Urinary bladder (tissue), 4 donors: ENCODE data around the gene PIWIL4. TPM values are rescaled to one million over a fixed set of nuclear protein-coding genes. Genes with fewer than 3 reads are reported as not detected.

Experiments used
- DNase-seq: peaks from one replicate; pipeline ENCODE4 v3.0.0-alpha.2; 2015; ENCODE audit errors: extremely low spot score
- H3K27ac ChIP-seq: one replicate; pipeline ENCODE4 v1.5.1; 2013; ENCODE audit warnings: low read depth, mild to moderate bottlenecking, moderate library complexity
- H3K36me3 ChIP-seq: one replicate; pipeline ENCODE4 v1.6.1; 2013; ENCODE audit warnings: mild to moderate bottlenecking, moderate library complexity; ENCODE audit not compliant: insufficient read depth
- H3K4me1 ChIP-seq: one replicate; pipeline ENCODE4 v1.6.1; 2013; ENCODE audit warnings: mild to moderate bottlenecking, moderate library complexity; ENCODE audit not compliant: insufficient read depth
- H3K4me3 ChIP-seq: one replicate; pipeline ENCODE4 v1.5.1; 2013; ENCODE audit warnings: low read depth, low read length
- WGBS: extraction: QIAGEN DNeasy Blood & Tissue Kit; methylation state at CpG from one replicate; pipeline ENCODE4 v1.1.7; 2013; 5-methylcytosine and 5-hydroxymethylcytosine counted together
- polyA plus RNA-seq: library from polyadenylated mRNA; stranded (reverse); fragments of 200-250 nt; gene quantifications from one replicate; pipeline ENCODE4 v1.2.3, GENCODE V29; 2013
- total RNA-seq: library from RNA; depleted of rRNA; stranded (reverse); fragments of >200 nt; gene quantifications from one replicate; pipeline ENCODE4 v1.2.3, GENCODE V29; 2014
- donor health status: healthy with polysubstance abuse.
- donor health status: healthy.

Gene PIWIL4
- total and polyA plus RNA-seq, 2 donors, result 3.3 to 6.9 TPM

DNA sequence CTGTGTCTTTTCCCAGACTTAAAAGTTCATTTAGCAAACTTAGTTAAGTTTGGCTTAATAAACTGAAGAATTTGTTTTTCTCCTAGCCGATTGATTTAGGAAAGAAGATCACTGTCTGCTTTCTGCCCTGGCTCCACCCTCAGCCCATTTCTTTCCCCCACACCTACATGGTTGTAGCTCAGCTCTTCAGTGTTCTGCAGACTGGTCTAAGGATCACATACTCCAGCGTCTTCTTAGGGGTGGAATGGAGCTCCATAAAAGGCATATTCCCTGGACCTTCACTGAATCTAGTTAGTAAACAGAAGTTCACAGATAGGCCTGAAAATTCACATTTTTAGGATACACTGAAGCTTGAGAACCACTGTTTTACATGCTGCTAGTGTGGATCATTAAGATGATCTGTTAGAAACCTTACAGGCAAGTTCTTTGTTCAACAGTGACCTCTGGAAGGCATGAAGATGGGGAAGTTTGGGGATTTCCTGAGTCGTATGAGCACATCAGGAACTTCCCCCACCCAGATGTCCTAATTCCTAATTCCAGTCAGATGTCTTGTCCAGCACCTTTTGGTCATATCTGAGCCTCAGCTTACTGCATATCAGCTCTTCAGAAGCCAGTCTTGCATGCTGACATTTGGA, 16.8 kb downstream of the PIWIL4 start:
- DNase-seq, result no peak
- 66% methylated on average over 3 of the region's 3 CpGs for WGBS
- Histone ChIP-seq H3K4me1 (no peaks in the 10 kb centered on the region), H3K36me3 (no peaks in the 10 kb centered on the region), H3K4me3 (no peak overlapping the region), H3K27ac (no peak overlapping the region)

DNA sequence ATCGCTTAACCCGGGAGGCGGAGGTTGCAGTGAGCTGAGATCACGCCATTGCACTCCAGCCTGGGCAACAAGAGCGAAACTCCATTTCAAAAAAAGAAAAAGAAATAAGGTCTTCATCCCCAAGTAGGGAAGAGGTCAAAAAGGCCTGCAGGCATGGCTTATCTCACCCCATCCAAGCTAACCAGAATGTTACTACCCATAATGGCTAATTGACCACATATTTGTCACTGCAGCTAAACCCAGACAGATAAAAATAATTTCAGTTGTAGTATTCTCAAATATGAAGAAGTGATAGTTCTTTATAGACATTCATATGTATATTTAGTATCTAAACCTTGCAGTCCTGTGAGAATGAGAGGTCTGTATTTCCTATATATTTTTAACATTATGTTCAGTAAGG, 17.8 kb downstream of the PIWIL4 start:
- DNase-seq, result no peak
- Histone ChIP-seq H3K4me1 (no peaks in the 10 kb centered on the region), H3K4me3 (no peak overlapping the region), H3K27ac (no peak overlapping the region), H3K36me3 (peaks cover 4% of the 10 kb centered on the region)
- WGBS, result over 99% methylated on average over 5 of the region's 5 CpGs

DNA sequence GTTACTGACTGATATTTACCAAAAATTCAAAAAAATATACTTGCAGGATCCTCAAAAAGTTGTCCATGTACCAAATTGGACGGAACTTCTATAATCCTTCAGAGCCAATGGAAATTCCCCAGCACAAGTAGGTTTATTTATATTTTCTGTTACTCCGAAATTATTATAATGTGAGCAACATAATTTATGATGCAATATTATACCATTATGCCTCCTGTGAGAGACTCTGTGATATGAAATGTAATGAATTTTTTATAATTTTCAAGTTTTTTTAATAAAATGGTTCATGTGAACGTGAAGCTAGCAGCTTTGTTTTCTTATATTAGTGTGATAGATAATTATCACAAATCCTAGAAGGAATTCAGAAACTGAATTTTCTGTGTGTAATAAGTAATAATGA, 18.2 kb downstream of the PIWIL4 start:
- Histone ChIP-seq H3K4me3 (no peak overlapping the region), H3K4me1 (no peaks in the 10 kb centered on the region), H3K36me3 (peaks cover 4% of the 10 kb centered on the region), H3K27ac (no peak overlapping the region)
- no peak for DNase-seq
- WGBS, result 86% methylated on average over 3 of the region's 3 CpGs

DNA sequence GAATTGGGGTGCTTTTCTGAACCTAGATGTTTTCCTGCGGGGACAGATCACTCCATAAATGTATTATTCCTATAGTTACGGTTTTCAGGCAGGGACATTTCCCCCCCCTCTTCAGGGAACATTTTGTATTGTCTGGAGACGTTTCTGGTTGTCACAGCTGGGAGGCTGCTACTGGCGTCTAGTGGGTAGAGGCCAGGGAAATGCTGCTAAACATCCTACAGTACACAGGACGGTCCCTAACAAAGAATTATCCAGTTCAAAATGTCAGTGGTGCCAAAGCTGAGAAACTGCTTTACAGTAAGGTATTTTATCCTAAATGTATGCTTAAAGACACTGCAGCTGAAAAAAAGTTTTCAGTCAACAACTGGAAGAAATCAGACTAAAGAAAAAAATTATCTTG, 19.4 kb downstream of the PIWIL4 start:
- peaks cover 4% of the 10 kb centered on the region for H3K36me3 ChIP-seq
- 74% methylated on average over 5 of the region's 5 CpGs for WGBS
- H3K27ac ChIP-seq, result no peak overlapping the region
- no peak overlapping the region for H3K4me3 ChIP-seq
- no peak for DNase-seq
- no peaks in the 10 kb centered on the region for H3K4me1 ChIP-seq

DNA sequence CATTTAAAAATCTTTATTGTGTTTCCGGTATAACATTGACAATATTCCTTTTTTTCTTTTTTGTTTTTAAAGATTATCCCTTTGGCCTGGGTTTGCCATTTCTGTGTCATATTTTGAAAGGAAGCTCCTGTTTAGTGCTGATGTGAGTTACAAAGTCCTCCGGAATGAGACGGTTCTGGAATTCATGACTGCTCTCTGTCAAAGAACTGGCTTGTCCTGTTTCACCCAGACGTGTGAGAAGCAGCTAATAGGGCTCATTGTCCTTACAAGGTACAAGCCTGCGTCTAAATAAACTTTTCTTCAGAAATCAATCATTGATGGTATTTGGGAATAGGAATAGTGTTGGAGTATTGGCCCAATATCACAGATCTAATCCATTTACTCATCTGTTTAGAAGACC, 19.8 kb downstream of the PIWIL4 start:
- DNase-seq, result no peak
- no peak overlapping the region for H3K4me3 ChIP-seq
- WGBS, result 66% methylated on average over 5 of the region's 5 CpGs
- no peak overlapping the region for H3K27ac ChIP-seq
- H3K4me1 ChIP-seq, result no peaks in the 10 kb centered on the region
- peaks cover 4% of the 10 kb centered on the region for H3K36me3 ChIP-seq

GRCh38 chr11:94588366-94588942, 21.3 kb downstream of the PIWIL4 start:
- Histone ChIP-seq H3K27ac (no peak overlapping the region), H3K4me1 (no peaks in the 10 kb centered on the region), H3K4me3 (no peak overlapping the region), H3K36me3 (peaks cover 4% of the 10 kb centered on the region)
- no peak for DNase-seq
- 52% methylated on average over 2 of the region's 2 CpGs for WGBS

GRCh38 chr11:94590352-94591041, 23.3 kb downstream of the PIWIL4 start:
- 66% methylated on average over 6 of the region's 6 CpGs for WGBS
- Histone ChIP-seq H3K4me1 (no peaks in the 10 kb centered on the region), H3K4me3 (no peak overlapping the region), H3K36me3 (peaks cover 6% of the 10 kb centered on the region), H3K27ac (no peak overlapping the region)
- DNase-seq, result no peak

DNA sequence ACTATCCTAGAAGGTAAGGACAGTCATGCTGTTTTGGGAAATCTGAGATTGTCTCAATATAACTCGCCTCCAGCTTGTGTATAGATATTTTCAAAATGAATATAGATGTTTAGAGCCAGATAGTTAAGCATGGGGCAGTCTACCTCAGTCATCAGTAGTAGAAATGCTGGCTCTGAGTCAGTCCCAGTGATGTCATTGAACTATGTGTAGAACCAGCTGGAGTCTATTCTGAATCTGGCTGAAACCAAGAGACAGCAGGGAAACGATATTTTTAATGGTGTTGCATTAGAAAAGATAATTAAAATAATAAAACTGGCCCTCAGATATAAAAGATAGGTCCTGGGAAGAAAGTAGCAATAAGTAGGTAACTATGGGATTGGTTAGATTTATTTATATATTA, 25.9 kb downstream of the PIWIL4 start:
- H3K36me3 ChIP-seq, result peaks cover 8% of the 10 kb centered on the region
- H3K4me1 ChIP-seq, result no peaks in the 10 kb centered on the region
- H3K27ac ChIP-seq, result no peak overlapping the region
- 61% methylated on average over 2 of the region's 2 CpGs for WGBS
- no peak for DNase-seq
- H3K4me3 ChIP-seq, result no peak overlapping the region

GRCh38 chr11:94595076-94595475, 27.9 kb downstream of the PIWIL4 start:
- Histone ChIP-seq H3K27ac (no peak overlapping the region), H3K4me3 (no peak overlapping the region), H3K36me3 (peaks cover 4% of the 10 kb centered on the region), H3K4me1 (no peaks in the 10 kb centered on the region)
- DNase-seq, result no peak
- 94% methylated on average over 6 of the region's 6 CpGs for WGBS

DNA sequence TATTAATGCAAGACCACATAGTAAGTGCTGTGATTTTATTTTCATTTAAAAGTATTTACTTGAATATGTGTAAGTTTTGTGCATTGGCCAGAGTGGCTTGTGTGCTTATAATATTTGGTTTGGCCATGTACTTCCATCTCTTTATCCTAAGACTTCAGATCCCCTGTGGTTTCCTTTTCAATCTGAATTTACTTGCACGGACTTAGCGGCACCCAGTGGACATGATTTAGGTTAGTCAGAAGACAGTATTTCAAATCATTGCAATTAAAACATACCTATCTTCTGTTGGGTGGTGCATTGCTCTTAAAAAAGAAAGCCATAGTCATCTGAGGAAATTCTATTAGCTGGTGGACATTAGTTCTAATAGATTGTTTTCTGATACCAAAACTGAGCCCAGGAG, 30.7 kb downstream of the PIWIL4 start:
- Histone ChIP-seq H3K4me1 (no peaks in the 10 kb centered on the region), H3K36me3 (peaks cover 4% of the 10 kb centered on the region), H3K4me3 (no peak overlapping the region), H3K27ac (no peak overlapping the region)
- no peak for DNase-seq
- WGBS, result 68% methylated on average over 2 of the region's 2 CpGs

- H3K4me3 ChIP-seq, result no peak overlapping the region
- H3K27ac ChIP-seq, result no peak overlapping the region
- H3K4me1 ChIP-seq, result no peaks in the 10 kb centered on the region
- H3K36me3 ChIP-seq, result peaks cover 4% of the 10 kb centered on the region
- 93% methylated on average over 3 of the region's 3 CpGs for WGBS
- DNase-seq, result no peak
Measured at GRCh38 chr11:94599510-94599909, 32.3 kb downstream of the PIWIL4 start.

GRCh38 chr11:94602430-94603372, 35.5 kb downstream of the PIWIL4 start:
- Histone ChIP-seq H3K4me3 (no peak overlapping the region), H3K36me3 (no peaks in the 10 kb centered on the region), H3K4me1 (no peaks in the 10 kb centered on the region), H3K27ac (no peak overlapping the region)
- 63% methylated on average over 8 of the region's 8 CpGs for WGBS
- DNase-seq, result no peak

GRCh38 chr11:94603587-94603986, 36.4 kb downstream of the PIWIL4 start:
- Histone ChIP-seq H3K4me3 (no peak overlapping the region), H3K27ac (no peak overlapping the region), H3K36me3 (no peaks in the 10 kb centered on the region), H3K4me1 (no peaks in the 10 kb centered on the region)
- WGBS, result 100% methylated on average over 1 of the region's 1 CpG
- DNase-seq, result no peak
